HUES6 (cell line): Measurements from ENCODE around the gene PRDM16.
"Not testable (repeated sequence)": the region's sequence is repeated elsewhere in the genome, so short reads cannot be mapped to it uniquely, and the experiment has no call there.

Experiments used
- H3K27ac ChIP-seq: 2 replicates; pipeline ENCODE4 v1.7.0; 2013; ENCODE audit warnings: low read depth, mild to moderate bottlenecking, low read length, inconsistent platforms
- H3K27me3 ChIP-seq: 2 replicates; pipeline ENCODE4 v1.6.1; 2013; ENCODE audit warnings: low read length; ENCODE audit not compliant: control insufficient read depth, insufficient read depth
- H3K36me3 ChIP-seq: 2 replicates; pipeline ENCODE4 v1.6.1; 2013; ENCODE audit warnings: low read length; ENCODE audit not compliant: control insufficient read depth, insufficient read depth
- H3K4me1 ChIP-seq: 2 replicates; pipeline ENCODE4 v1.6.1; 2013; ENCODE audit warnings: low read length; ENCODE audit not compliant: control insufficient read depth, insufficient read depth
- H3K4me3 ChIP-seq: 2 replicates; pipeline ENCODE4 v1.5.1; 2013; ENCODE audit warnings: low read depth, low read length
- H3K9ac ChIP-seq: one replicate; pipeline ENCODE4 v1.6.1; 2013; ENCODE audit warnings: mild to moderate bottlenecking, low read length
- H3K9me3 ChIP-seq: 2 replicates; pipeline ENCODE4 v1.6.1; 2013; ENCODE audit warnings: low read depth, low read length; ENCODE audit not compliant: control insufficient read depth, insufficient read depth

PRDM16 gene

GRCh38 chr1:3086272-3086974 is 17.4 kb downstream of the PRDM16 start:
- H3K27me3 ChIP-seq: no peaks in the 10 kb centered on the region
- no peaks in the 10 kb centered on the region for H3K9me3 ChIP-seq
- H3K9ac ChIP-seq: no peak overlapping the region
- H3K36me3 ChIP-seq: no peaks in the 10 kb centered on the region
- H3K27ac ChIP-seq: no peak overlapping the region
- no peaks in the 10 kb centered on the region for H3K4me1 ChIP-seq
- H3K4me3 ChIP-seq: no peak overlapping the region

GRCh38 chr1:3087049-3087448 is 18.0 kb downstream of the PRDM16 start:
- H3K4me3 ChIP-seq: no peak overlapping the region
- no peak overlapping the region for H3K9ac ChIP-seq
- no peaks in the 10 kb centered on the region for H3K9me3 ChIP-seq
- no peak overlapping the region for H3K27ac ChIP-seq
- no peaks in the 10 kb centered on the region for H3K27me3 ChIP-seq
- H3K36me3 ChIP-seq: no peaks in the 10 kb centered on the region
- H3K4me1 ChIP-seq: no peaks in the 10 kb centered on the region

DNA sequence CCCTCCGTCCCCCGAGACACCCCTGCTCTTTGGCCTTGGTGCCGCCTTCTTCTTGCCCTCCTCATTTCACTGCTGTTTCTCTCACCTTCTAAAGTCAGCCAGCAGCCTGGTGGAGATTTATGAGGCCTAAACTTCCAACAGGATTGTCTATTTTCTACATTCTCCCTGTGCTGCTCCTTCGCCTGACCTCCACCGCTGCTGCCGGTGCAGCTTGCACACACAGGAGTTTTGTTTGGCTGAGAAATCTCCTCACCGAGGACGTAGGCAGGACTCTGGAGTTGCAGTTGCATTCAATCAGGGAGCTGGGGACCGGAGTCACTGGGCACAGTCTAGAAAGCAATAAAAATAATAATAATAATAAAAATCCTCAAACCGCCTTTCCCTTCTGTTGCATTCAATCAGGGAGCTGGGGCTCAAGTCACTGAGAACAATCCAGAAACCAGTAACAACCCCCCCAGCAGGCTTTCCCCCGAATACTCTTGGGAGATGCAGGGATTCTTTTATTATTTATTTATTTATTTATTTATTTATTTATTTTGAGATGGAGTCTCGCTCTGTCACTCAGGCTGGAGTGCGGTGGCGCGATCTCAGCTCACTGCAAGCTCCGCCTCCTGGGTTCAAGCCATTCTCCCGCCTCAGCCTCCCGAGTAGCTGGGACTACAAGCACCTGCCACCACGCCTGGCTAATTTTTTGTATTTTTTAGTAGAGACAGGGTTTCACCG is 19.1 kb downstream of the PRDM16 start:
- H3K9ac ChIP-seq, H3K4me3 ChIP-seq, H3K27me3 ChIP-seq, H3K36me3 ChIP-seq, H3K4me1 ChIP-seq, H3K27ac ChIP-seq, H3K9me3 ChIP-seq: not testable (repeated sequence)

GRCh38 chr1:3089490-3089889 is 20.5 kb downstream of the PRDM16 start:
- Histone ChIP-seq H3K4me1 (no peaks in the 10 kb centered on the region), H3K9ac (no peak overlapping the region), H3K4me3 (no peak overlapping the region), H3K27ac (no peak overlapping the region), H3K9me3 (no peaks in the 10 kb centered on the region), H3K36me3 (no peaks in the 10 kb centered on the region), H3K27me3 (no peaks in the 10 kb centered on the region)

GRCh38 chr1:3091334-3091733 is 22.3 kb downstream of the PRDM16 start:
- Histone ChIP-seq H3K36me3 (no peaks in the 10 kb centered on the region), H3K27ac (no peak overlapping the region), H3K9me3 (no peaks in the 10 kb centered on the region), H3K9ac (no peak overlapping the region), H3K27me3 (no peaks in the 10 kb centered on the region), H3K4me1 (no peaks in the 10 kb centered on the region), H3K4me3 (no peak overlapping the region)

DNA sequence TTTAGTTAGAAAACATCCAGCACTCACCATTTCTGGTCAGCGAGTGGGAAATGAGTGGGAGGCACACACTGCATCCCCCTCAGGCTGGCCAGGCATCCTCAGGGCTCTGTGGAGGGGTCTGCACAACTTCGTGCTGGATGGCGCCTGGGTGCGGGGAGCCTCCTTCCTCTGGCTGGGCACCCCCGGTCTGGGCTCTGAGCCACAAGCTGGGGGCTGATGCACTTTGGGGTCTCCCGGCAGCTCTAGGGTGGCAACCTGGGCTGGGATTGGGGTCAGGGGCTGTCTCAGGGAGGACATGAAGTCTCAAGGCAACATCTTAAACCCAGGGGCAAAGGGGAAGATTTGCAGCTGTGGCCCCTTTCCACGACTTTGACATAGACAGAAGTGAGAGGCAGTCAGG is 23.5 kb downstream of the PRDM16 start:
- H3K27me3 ChIP-seq: no peaks in the 10 kb centered on the region
- no peaks in the 10 kb centered on the region for H3K4me1 ChIP-seq
- no peak overlapping the region for H3K27ac ChIP-seq
- H3K36me3 ChIP-seq: no peaks in the 10 kb centered on the region
- no peak overlapping the region for H3K9ac ChIP-seq
- no peak overlapping the region for H3K4me3 ChIP-seq
- no peaks in the 10 kb centered on the region for H3K9me3 ChIP-seq

GRCh38 chr1:3093898-3094626 is 25.1 kb downstream of the PRDM16 start:
- Histone ChIP-seq H3K27ac (no peak overlapping the region), H3K4me3 (no peak overlapping the region), H3K9ac (no peak overlapping the region), H3K36me3 (no peaks in the 10 kb centered on the region), H3K4me1 (no peaks in the 10 kb centered on the region), H3K9me3 (no peaks in the 10 kb centered on the region), H3K27me3 (no peaks in the 10 kb centered on the region)

GRCh38 chr1:3094863-3095780 is 26.1 kb downstream of the PRDM16 start:
- H3K9ac ChIP-seq: no peak overlapping the region
- H3K4me1 ChIP-seq: no peaks in the 10 kb centered on the region
- no peaks in the 10 kb centered on the region for H3K9me3 ChIP-seq
- H3K27ac ChIP-seq: no peak overlapping the region
- H3K4me3 ChIP-seq: no peak overlapping the region
- no peaks in the 10 kb centered on the region for H3K36me3 ChIP-seq
- no peaks in the 10 kb centered on the region for H3K27me3 ChIP-seq

DNA sequence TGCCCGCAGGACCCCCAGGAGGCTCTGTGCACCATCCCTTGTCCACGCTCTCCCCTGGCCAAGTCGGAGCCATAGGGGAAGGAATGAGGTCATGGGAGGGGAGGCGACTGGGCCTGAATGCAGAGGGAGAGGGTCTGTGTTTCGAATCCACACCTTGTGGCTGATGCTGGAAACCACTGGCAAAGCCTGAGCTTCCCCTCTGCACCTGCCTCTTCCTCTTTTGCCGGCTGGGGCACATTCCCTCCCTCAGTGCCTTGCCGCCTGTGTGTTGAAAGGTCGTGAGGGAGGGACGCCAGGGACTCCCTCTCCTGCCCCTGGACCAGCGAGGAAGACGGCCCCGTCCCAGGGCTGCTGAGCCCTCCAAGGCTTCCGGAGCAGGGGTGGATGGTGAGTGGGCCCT is 27.3 kb downstream of the PRDM16 start:
- H3K27ac ChIP-seq: no peak overlapping the region
- H3K4me3 ChIP-seq: no peak overlapping the region
- peaks cover under 1% of the 10 kb centered on the region; the same call in 1 of the 2 replicates for H3K4me1 ChIP-seq
- no peaks in the 10 kb centered on the region for H3K36me3 ChIP-seq
- H3K9me3 ChIP-seq: no peaks in the 10 kb centered on the region
- no peaks in the 10 kb centered on the region for H3K27me3 ChIP-seq
- H3K9ac ChIP-seq: no peak overlapping the region

GRCh38 chr1:3097231-3097630 is 28.2 kb downstream of the PRDM16 start:
- Histone ChIP-seq H3K9me3 (no peaks in the 10 kb centered on the region), H3K9ac (no peak overlapping the region), H3K36me3 (no peaks in the 10 kb centered on the region), H3K27ac (no peak overlapping the region), H3K4me3 (no peak overlapping the region), H3K27me3 (no peaks in the 10 kb centered on the region), H3K4me1 (peaks cover 3% of the 10 kb centered on the region; the same call in 1 of the 2 replicates)
